ENCODE data around the gene MNX1.

GRCh38 chr7:157021071-157021870 lies 10.8 kb upstream of the MNX1 start:
- TF ChIP-seq, protein P1, sequence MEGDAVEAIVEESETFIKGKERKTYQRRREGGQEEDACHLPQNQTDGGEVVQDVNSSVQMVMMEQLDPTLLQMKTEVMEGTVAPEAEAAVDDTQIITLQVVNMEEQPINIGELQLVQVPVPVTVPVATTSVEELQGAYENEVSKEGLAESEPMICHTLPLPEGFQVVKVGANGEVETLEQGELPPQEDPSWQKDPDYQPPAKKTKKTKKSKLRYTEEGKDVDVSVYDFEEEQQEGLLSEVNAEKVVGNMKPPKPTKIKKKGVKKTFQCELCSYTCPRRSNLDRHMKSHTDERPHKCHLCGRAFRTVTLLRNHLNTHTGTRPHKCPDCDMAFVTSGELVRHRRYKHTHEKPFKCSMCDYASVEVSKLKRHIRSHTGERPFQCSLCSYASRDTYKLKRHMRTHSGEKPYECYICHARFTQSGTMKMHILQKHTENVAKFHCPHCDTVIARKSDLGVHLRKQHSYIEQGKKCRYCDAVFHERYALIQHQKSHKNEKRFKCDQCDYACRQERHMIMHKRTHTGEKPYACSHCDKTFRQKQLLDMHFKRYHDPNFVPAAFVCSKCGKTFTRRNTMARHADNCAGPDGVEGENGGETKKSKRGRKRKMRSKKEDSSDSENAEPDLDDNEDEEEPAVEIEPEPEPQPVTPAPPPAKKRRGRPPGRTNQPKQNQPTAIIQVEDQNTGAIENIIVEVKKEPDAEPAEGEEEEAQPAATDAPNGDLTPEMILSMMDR (IDR thresholded peaks at IDR 0.05): no peak
- no peak for TF ChIP-seq EP300 (IDR thresholded peaks at IDR 0.05)
- no peak for TF ChIP-seq POLR2A (IDR thresholded peaks at IDR 0.05)
